H9 (cell line): ENCODE measurements around the gene FOLH1. TPM values are rescaled to one million over a fixed set of nuclear protein-coding genes. Genes with fewer than 3 reads are reported as not detected.
"Not testable (repeated sequence)": the region's sequence is repeated elsewhere in the genome, so short reads cannot be mapped to it uniquely, and the experiment has no call there.

ENCODE experiments used
- DNase-seq: peaks from one replicate; pipeline ENCODE4 v3.0.0-alpha.2; 2017
- H2AFZ ChIP-seq: one replicate; pipeline ENCODE4 v1.6.1; 2013; ENCODE audit warnings: mild to moderate bottlenecking, low read length, control low read depth, moderate library complexity
- H2AK5ac ChIP-seq: 2 replicates; pipeline ENCODE4 v1.6.1; 2013; ENCODE audit warnings: low read length, control low read depth, mixed read lengths; ENCODE audit not compliant: insufficient read length
- H2BK120ac ChIP-seq: one replicate; pipeline ENCODE4 v1.6.1; 2013; ENCODE audit warnings: low read depth, mild to moderate bottlenecking, low read length, control low read depth, inconsistent platforms; ENCODE audit not compliant: poor library complexity, severe bottlenecking
- H2BK12ac ChIP-seq: 2 replicates; pipeline ENCODE4 v1.6.1; 2013; ENCODE audit warnings: low read length, control low read depth, mixed read lengths, low read depth; ENCODE audit not compliant: insufficient read length
- H2BK15ac ChIP-seq: 2 replicates; pipeline ENCODE4 v1.6.1; 2013; ENCODE audit warnings: low read depth, low read length, control low read depth
- H2BK20ac ChIP-seq: one replicate; pipeline ENCODE4 v1.6.1; 2013; ENCODE audit warnings: low read depth, mild to moderate bottlenecking, low read length, control low read depth, inconsistent platforms; ENCODE audit not compliant: poor library complexity, severe bottlenecking
- H2BK5ac ChIP-seq: 2 replicates; pipeline ENCODE4 v1.6.1; 2013; ENCODE audit warnings: low read length, control low read depth, mixed read lengths; ENCODE audit not compliant: insufficient read length
- H3K14ac ChIP-seq: 2 replicates; pipeline ENCODE4 v1.6.1; 2013; ENCODE audit warnings: low read length, control low read depth; ENCODE audit not compliant: insufficient read depth
- H3K18ac ChIP-seq: 2 replicates; pipeline ENCODE4 v1.6.1; 2013; ENCODE audit warnings: low read depth, mild to moderate bottlenecking, mixed read lengths, low read length, control low read depth; ENCODE audit not compliant: insufficient read length
- H3K23ac ChIP-seq: 2 replicates; pipeline ENCODE4 v1.6.1; 2013; ENCODE audit warnings: low read length, control low read depth, mixed read lengths, low read depth; ENCODE audit not compliant: insufficient read length
- H3K23me2 ChIP-seq: 2 replicates; pipeline ENCODE4 v1.6.1; 2013; ENCODE audit warnings: low read depth, mild to moderate bottlenecking, mixed read lengths, low read length, control low read depth; ENCODE audit not compliant: insufficient read length, poor library complexity, severe bottlenecking
- H3K27ac ChIP-seq: 2 replicates; pipeline ENCODE4 v1.5.1; 2013; ENCODE audit warnings: low read length, control low read depth, mixed read lengths, low read depth; ENCODE audit not compliant: insufficient read length
- H3K27me3 ChIP-seq: 2 replicates; pipeline ENCODE4 v1.6.1; 2013; ENCODE audit warnings: low read length, control low read depth, inconsistent platforms; ENCODE audit not compliant: insufficient read depth
- H3K4ac ChIP-seq: 2 replicates; pipeline ENCODE4 v1.6.1; 2013; ENCODE audit warnings: low read depth, mild to moderate bottlenecking, control low read depth, inconsistent platforms, low read length, moderate library complexity
- H3K4me1 ChIP-seq: 2 replicates; pipeline ENCODE4 v1.6.1; 2013; ENCODE audit warnings: low read length, control low read depth, inconsistent platforms; ENCODE audit not compliant: insufficient read depth
- H3K4me2 ChIP-seq: 2 replicates; pipeline ENCODE4 v1.6.1; 2013; ENCODE audit warnings: low read length, control low read depth, mixed read lengths; ENCODE audit not compliant: insufficient read length, insufficient read depth
- H3K56ac ChIP-seq: 2 replicates; pipeline ENCODE4 v1.6.1; 2013; ENCODE audit warnings: low read depth, mild to moderate bottlenecking, mixed read lengths, low read length, control low read depth; ENCODE audit not compliant: insufficient read length
- H3K79me1 ChIP-seq: 2 replicates; pipeline ENCODE4 v1.6.1; 2013; ENCODE audit warnings: low read depth, mild to moderate bottlenecking, moderate library complexity, low read length, control low read depth, inconsistent platforms; ENCODE audit not compliant: insufficient read depth, poor library complexity, severe bottlenecking
- H3K79me2 ChIP-seq: 2 replicates; pipeline ENCODE4 v1.6.1; 2013; ENCODE audit warnings: low read length, control low read depth, inconsistent platforms; ENCODE audit not compliant: insufficient read depth
- H3K9ac ChIP-seq: 2 replicates; pipeline ENCODE4 v1.6.1; 2013; ENCODE audit warnings: low read length, control low read depth, mixed read lengths; ENCODE audit not compliant: insufficient read length; ENCODE audit errors: extremely low read depth
- H3K9me3 ChIP-seq: one replicate; pipeline ENCODE4 v1.6.1; 2013; ENCODE audit warnings: low read depth, low read length, inconsistent platforms; ENCODE audit not compliant: control insufficient read depth
- H3T11ph ChIP-seq: one replicate; pipeline ENCODE4 v1.6.1; 2013; ENCODE audit warnings: mild to moderate bottlenecking, low read length, control low read depth, inconsistent platforms
- H4K20me1 ChIP-seq: one replicate; pipeline ENCODE4 v1.6.1; 2013; ENCODE audit not compliant: control insufficient read depth, insufficient read length, insufficient read depth
- H4K5ac ChIP-seq: 2 replicates; pipeline ENCODE4 v1.6.1; 2013; ENCODE audit warnings: low read depth, mild to moderate bottlenecking, mixed read lengths, low read length, control low read depth; ENCODE audit not compliant: insufficient read length
- H4K8ac ChIP-seq: replicated peaks from 2 replicates; pipeline ENCODE4 v1.6.1; 2013; ENCODE audit warnings: low read length, control low read depth, mixed read lengths, low read depth; ENCODE audit not compliant: insufficient read length
- H4K91ac ChIP-seq: 2 replicates; pipeline ENCODE4 v1.6.1; 2013; ENCODE audit warnings: low read depth, mild to moderate bottlenecking, moderate library complexity, mixed read lengths, low read length, control low read depth; ENCODE audit not compliant: insufficient read length
- H3K27ac Mint-ChIP-seq, 3 experiments: 2 replicates in 2 of 3; 3 replicates in 1 of 3; pipeline ENCODE4 v1.8.0; 2020 to 2021; ENCODE audit warnings: mixed read lengths in 3 of 3, mild to moderate bottlenecking in 1 of 3, moderate library complexity in 1 of 3
- H3K27me3 Mint-ChIP-seq: 2 replicates; pipeline ENCODE4 v1.8.0; 2021; ENCODE audit warnings: low read depth, mild to moderate bottlenecking, moderate library complexity, mixed read lengths
- H3K36me3 Mint-ChIP-seq, 3 experiments: 2 replicates in 2 of 3; 3 replicates in 1 of 3; pipeline ENCODE4 v1.8.0; 2020 to 2021; ENCODE audit warnings: low read depth in 3 of 3, mixed read lengths in 3 of 3; ENCODE audit not compliant: insufficient read depth in 1 of 3
- H3K4me1 Mint-ChIP-seq, 2 experiments: 2 replicates each; pipeline ENCODE4 v1.8.0; 2020; ENCODE audit warnings: mixed read lengths in 2 of 2
- H3K4me3 Mint-ChIP-seq, 2 experiments: 2 replicates in 1 of 2; 3 replicates in 1 of 2; pipeline ENCODE4 v1.8.0; 2020 to 2021; ENCODE audit warnings: mild to moderate bottlenecking in 2 of 2, mixed read lengths in 2 of 2, moderate library complexity in 1 of 2
- H3K9me3 Mint-ChIP-seq, 2 experiments: 2 replicates in 1 of 2; 3 replicates in 1 of 2; pipeline ENCODE4 v1.8.0; 2020; ENCODE audit warnings: mild to moderate bottlenecking in 2 of 2, mixed read lengths in 2 of 2, moderate library complexity in 1 of 2
- WGBS: extraction: QIAGEN DNeasy Blood & Tissue Kit; methylation state at CpG from one replicate; pipeline ENCODE4 v1.1.7; 2013; ENCODE audit warnings: missing lambda C conversion rate, low lambda C conversion rate, mixed read lengths; ENCODE audit not compliant: insufficient read length; ENCODE audit errors: extremely low coverage; 5-methylcytosine and 5-hydroxymethylcytosine counted together
- total RNA-seq: library from RNA; stranded (reverse); gene quantifications from 2 replicates; pipeline ENCODE4 v1.2.1, GENCODE V29; 2021

FOLH1 gene
- total RNA-seq, 1 experiment from 2014 or later, result not detected

DNA sequence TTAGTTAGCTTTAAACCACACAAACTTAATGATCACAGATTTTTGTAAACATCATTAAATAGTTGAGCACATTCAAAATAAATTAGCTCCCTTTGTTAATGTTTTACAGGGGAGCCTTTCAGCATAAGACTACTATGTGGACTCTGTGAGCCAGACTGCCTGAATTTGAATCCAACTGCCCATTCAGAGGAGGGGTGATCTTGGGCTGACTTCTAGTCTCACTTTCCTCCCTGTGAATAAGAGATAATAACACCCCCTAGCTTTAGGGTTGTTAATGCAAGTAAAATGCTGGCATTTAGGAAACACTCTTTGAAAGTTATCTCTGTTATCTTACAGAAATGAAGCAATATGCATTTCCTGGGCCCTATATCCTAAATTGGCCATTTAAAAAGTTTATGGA lies 23.6 kb downstream of the FOLH1 start:
- not testable (repeated sequence) for H3K9ac ChIP-seq, H3K4ac ChIP-seq, H2BK15ac ChIP-seq, H3K4me1 ChIP-seq, H3K36me3 Mint-ChIP-seq, H3K27ac ChIP-seq, H3K23ac ChIP-seq, H3K56ac ChIP-seq, H3T11ph ChIP-seq, H3K18ac ChIP-seq, H3K79me1 ChIP-seq, H2BK120ac ChIP-seq, H3K27me3 ChIP-seq, H4K20me1 ChIP-seq, H3K27ac Mint-ChIP-seq, H2BK5ac ChIP-seq, H3K4me2 ChIP-seq, H3K27me3 Mint-ChIP-seq, H2BK20ac ChIP-seq, H3K14ac ChIP-seq, H4K5ac ChIP-seq, DNase-seq, H3K4me1 Mint-ChIP-seq, H4K8ac ChIP-seq, H3K79me2 ChIP-seq, H2BK12ac ChIP-seq, H3K23me2 ChIP-seq, H4K91ac ChIP-seq, H2AFZ ChIP-seq, H3K4me3 Mint-ChIP-seq, H2AK5ac ChIP-seq
- H3K9me3 Mint-ChIP-seq, result peaks cover 68% of the 10 kb centered on the region in 2 experiments
- H3K9me3 ChIP-seq, result peaks cover 10% of the 10 kb centered on the region

DNA sequence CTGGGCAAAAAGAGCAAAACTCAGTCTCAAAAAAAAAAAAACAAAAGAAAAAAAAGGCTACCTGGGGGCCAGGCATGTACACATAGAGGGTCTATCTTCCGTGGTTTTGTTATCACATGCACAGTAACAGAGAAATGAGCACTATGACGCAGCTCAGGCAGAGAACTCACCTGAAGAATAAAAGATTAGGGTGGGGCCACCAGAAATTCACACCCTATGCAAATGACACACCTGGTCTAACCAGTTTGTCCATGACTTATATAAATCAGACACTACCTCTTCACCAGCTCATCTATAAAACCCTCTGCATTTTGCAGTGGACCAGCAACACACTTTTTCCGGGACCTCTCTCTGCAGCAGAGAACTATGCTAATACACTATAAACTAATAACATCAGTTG lies 30.5 kb downstream of the FOLH1 start:
- Mint-ChIP-seq H3K9me3 (peaks cover 63 to 68% of the 10 kb centered on the region in 2 experiments), H3K36me3 (peaks cover 2 to 11% (median 3%) of the 10 kb centered on the region in 3 experiments; a peak in 5 of 7 replicates)
- not testable (repeated sequence) for H2AK5ac ChIP-seq, H3K27me3 ChIP-seq, H4K8ac ChIP-seq, H2BK12ac ChIP-seq, H4K91ac ChIP-seq, H3K4me3 Mint-ChIP-seq, H3K4ac ChIP-seq, H2BK5ac ChIP-seq, H2AFZ ChIP-seq, H2BK20ac ChIP-seq, H3K9me3 ChIP-seq, H3K4me2 ChIP-seq, H3K18ac ChIP-seq, H3K14ac ChIP-seq, H3K79me2 ChIP-seq, H3K23ac ChIP-seq, H3K27ac Mint-ChIP-seq, H3T11ph ChIP-seq, H2BK120ac ChIP-seq, H3K4me1 ChIP-seq, H3K27me3 Mint-ChIP-seq, H3K27ac ChIP-seq, H3K23me2 ChIP-seq, H3K56ac ChIP-seq, H3K79me1 ChIP-seq, DNase-seq, H3K4me1 Mint-ChIP-seq, H3K9ac ChIP-seq, H2BK15ac ChIP-seq, H4K20me1 ChIP-seq, H4K5ac ChIP-seq
- no CpG with 5 or more reads among the region's 3 CpGs for WGBS

DNA sequence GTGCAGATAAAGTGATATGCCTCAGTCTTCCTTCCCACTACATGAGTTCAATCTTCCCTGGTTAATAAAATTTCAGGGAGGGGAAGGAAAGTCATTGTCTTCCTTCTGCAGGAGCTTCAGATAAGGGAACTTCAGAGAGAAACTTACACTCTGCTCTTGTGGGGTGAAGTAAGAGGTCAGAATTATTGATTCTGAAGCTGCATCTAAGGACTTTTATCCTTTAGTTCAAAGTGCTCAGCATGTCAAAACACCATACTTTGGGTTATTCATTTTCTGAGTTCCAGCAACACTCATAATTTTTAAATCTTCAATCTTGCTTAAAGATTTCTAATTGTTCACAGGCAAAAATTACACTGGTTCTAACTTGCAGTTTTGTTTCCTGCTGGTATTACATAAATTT lies 33.0 kb downstream of the FOLH1 start:
- not testable (repeated sequence) for H4K20me1 ChIP-seq, H3K27me3 Mint-ChIP-seq, H2AFZ ChIP-seq, H3K14ac ChIP-seq, H3K4me1 Mint-ChIP-seq, H2BK5ac ChIP-seq, H3K56ac ChIP-seq, H3K27me3 ChIP-seq, H2BK120ac ChIP-seq, H4K8ac ChIP-seq, H3K23ac ChIP-seq, H3K9ac ChIP-seq, H3K4me3 Mint-ChIP-seq, H3K4ac ChIP-seq, H3K23me2 ChIP-seq, H2BK20ac ChIP-seq, H2BK12ac ChIP-seq, H3K4me1 ChIP-seq, H4K91ac ChIP-seq, H3K79me1 ChIP-seq, H3K36me3 Mint-ChIP-seq, H3K27ac Mint-ChIP-seq, H3K18ac ChIP-seq, H3K27ac ChIP-seq, H3K4me2 ChIP-seq, H3K9me3 ChIP-seq, DNase-seq, H4K5ac ChIP-seq, H2AK5ac ChIP-seq, H2BK15ac ChIP-seq, H3K79me2 ChIP-seq, H3T11ph ChIP-seq
- peaks cover 63 to 64% of the 10 kb centered on the region in 2 experiments for H3K9me3 Mint-ChIP-seq
